WTC11 (cell line): Measurements from ENCODE around the gene SNRPA1. TPM values are rescaled to one million over a fixed set of nuclear protein-coding genes. Genes with fewer than 3 reads are reported as not detected.

Experiments used
- ATAC-seq: fragments of 200-7000 bp; cut with Tn5 transposase; 2 replicates; pipeline ENCODE4 v1.10.0; 2021; ENCODE audit warnings: mild to moderate bottlenecking, moderate library complexity
- CTCF ChIA-PET: fragments of 300-600 bp; sonication (Branson Sonifier 250); formaldehyde crosslinking; loops from one replicate; lab custom pipeline; 2021; ENCODE audit warnings: antibody characterized with exemption; lab: Charles Lee
- POLR2A ChIA-PET: fragments of 350-600 bp; sonication (Branson Sonifier 250); formaldehyde crosslinking; loops from one replicate; lab custom pipeline; 2021; ENCODE audit warnings: antibody characterized with exemption; lab: Charles Lee
- DNase-seq: peaks from one replicate; pipeline ENCODE4 v3.0.0; 2021; ENCODE audit warnings: low spot score
- H3K27ac Mint-ChIP-seq: 2 replicates; pipeline ENCODE4 v1.8.0; 2021; ENCODE audit warnings: mixed read lengths
- H3K27me3 Mint-ChIP-seq: 2 replicates; pipeline ENCODE4 v1.8.0; 2021; ENCODE audit warnings: low read depth, mild to moderate bottlenecking, moderate library complexity, mixed read lengths
- H3K36me3 Mint-ChIP-seq: 2 replicates; pipeline ENCODE4 v1.8.0; 2021; ENCODE audit warnings: mixed read lengths
- H3K4me1 Mint-ChIP-seq: 2 replicates; pipeline ENCODE4 v1.8.0; 2022; ENCODE audit warnings: mixed read lengths
- H3K4me3 Mint-ChIP-seq: 2 replicates; pipeline ENCODE4 v1.8.0; 2021; ENCODE audit warnings: mild to moderate bottlenecking, moderate library complexity, mixed read lengths
- H3K9me3 Mint-ChIP-seq: 2 replicates; pipeline ENCODE4 v1.8.0; 2021; ENCODE audit warnings: mixed read lengths
- AFF4 ChIP-seq: sonication (generic); formaldehyde crosslinking; IDR thresholded peaks from 2 replicates; pipeline ENCODE4 v1.8.1; 2023; ENCODE audit warnings: mild to moderate bottlenecking, missing genetic modification reagents, borderline replicate concordance
- E2F5 ChIP-seq: sonication (generic); formaldehyde crosslinking; IDR thresholded peaks from 2 replicates; pipeline ENCODE4 v1.8.1; 2022; ENCODE audit warnings: mild to moderate bottlenecking, moderate library complexity, missing genetic modification reagents
- ELF4 ChIP-seq: sonication (generic); formaldehyde crosslinking; IDR thresholded peaks from 2 replicates; pipeline ENCODE4 v1.8.1; 2022; ENCODE audit warnings: low read depth, mild to moderate bottlenecking, moderate library complexity, missing genetic modification reagents
- FOXJ3 ChIP-seq: sonication (generic); formaldehyde crosslinking; IDR thresholded peaks from 2 replicates; pipeline ENCODE4 v1.9.0; 2021; ENCODE audit warnings: missing genetic modification reagents, mild to moderate bottlenecking, borderline replicate concordance
- FOXK1 ChIP-seq: sonication (generic); formaldehyde crosslinking; IDR thresholded peaks from 2 replicates; pipeline ENCODE4 v1.8.0; 2022; ENCODE audit warnings: mild to moderate bottlenecking, moderate library complexity, missing genetic modification reagents
- JUN ChIP-seq: sonication (generic); formaldehyde crosslinking; IDR thresholded peaks from 2 replicates; pipeline ENCODE4 v1.8.0; 2023; ENCODE audit warnings: mild to moderate bottlenecking, missing genetic modification reagents
- KAT7 ChIP-seq: sonication (generic); formaldehyde crosslinking; IDR thresholded peaks from 2 replicates; pipeline ENCODE4 v1.8.1; 2023; ENCODE audit warnings: missing genetic modification reagents, mild to moderate bottlenecking, borderline replicate concordance
- MLX ChIP-seq: sonication (generic); formaldehyde crosslinking; IDR thresholded peaks from 2 replicates; pipeline ENCODE4 v1.8.1; 2023; ENCODE audit warnings: mild to moderate bottlenecking, missing genetic modification reagents, moderate library complexity
- MXD4 ChIP-seq: fragments of 250-450 bp; sonication (Bioruptor Pico); IDR thresholded peaks from 2 replicates; pipeline ENCODE4 v1.8.0; 2021; ENCODE audit warnings: mild to moderate bottlenecking, moderate library complexity, borderline replicate concordance
- NFE2L1 ChIP-seq: sonication (generic); formaldehyde crosslinking; IDR thresholded peaks from 2 replicates; pipeline ENCODE4 v1.8.1; 2023; ENCODE audit warnings: missing genetic modification reagents
- NFYB ChIP-seq: sonication (generic); formaldehyde crosslinking; conservative IDR thresholded peaks from 2 replicates; pipeline ENCODE4 v1.8.0; 2022; ENCODE audit warnings: low read depth, missing genetic modification reagents
- PRDM15 ChIP-seq: sonication (generic); formaldehyde crosslinking; IDR thresholded peaks from 2 replicates; pipeline ENCODE4 v1.8.0; 2022; ENCODE audit warnings: missing genetic modification reagents
- RORB ChIP-seq: fragments of 250-450 bp; sonication (Bioruptor Pico); IDR thresholded peaks from 2 replicates; pipeline ENCODE4 v1.9.0; 2021; ENCODE audit warnings: mild to moderate bottlenecking
- USF2 ChIP-seq: sonication (generic); formaldehyde crosslinking; IDR thresholded peaks from 2 replicates; pipeline ENCODE4 v1.8.1; 2023; ENCODE audit warnings: mild to moderate bottlenecking, missing genetic modification reagents, moderate library complexity
- ZNF416 ChIP-seq: fragments of 250-450 bp; sonication (Bioruptor Pico); IDR thresholded peaks from 2 replicates; pipeline ENCODE4 v1.9.0; 2021; ENCODE audit warnings: mild to moderate bottlenecking, inconsistent platforms
- total RNA-seq: library from RNA; stranded (reverse); gene quantifications from 3 replicates; pipeline ENCODE4 v1.2.3, GENCODE V29; 2021

SNRPA1 gene
- total RNA-seq, 1 experiment from 2014 or later = 170 TPM

- ATAC-seq = no peak
- CTCF ChIA-PET = interaction anchor here (0.8 to 4.7 kb wide), 7 partner anchors 11 to 236 kb away, joined by 3 to 20 read pairs (median 3); no protein-coding TSS in a partner anchor
- no peaks in the 10 kb centered on the region for H3K9me3 Mint-ChIP-seq
- no peak for DNase-seq
- no peaks in the 10 kb centered on the region for H3K27me3 Mint-ChIP-seq
- H3K27ac Mint-ChIP-seq = peak overlapping the region; percentile 39; the same call in 1 of the 2 replicates
- peaks cover 10% of the 10 kb centered on the region; the same call in 1 of the 2 replicates for H3K36me3 Mint-ChIP-seq
- no peak for TF ChIP-seq ELF4 (CRISPR knock-in tag)
- TF ChIP-seq RORB = no peak
- TF ChIP-seq JUN = no peak
- TF ChIP-seq FOXJ3 = no peak
- no peak for TF ChIP-seq MLX (CRISPR knock-in tag)
- TF ChIP-seq NFE2L1 (CRISPR knock-in tag) = no peak
- TF ChIP-seq MXD4 (CRISPR knock-in tag) = no peak
- H3K4me1 Mint-ChIP-seq = peaks cover 90% of the 10 kb centered on the region
- POLR2A ChIA-PET = interaction anchor here (0.6 kb wide), 1 partner anchor 173 kb away, joined by 3 read pairs; no protein-coding TSS in a partner anchor
- no peak overlapping the region for H3K4me3 Mint-ChIP-seq
Observed at GRCh38 chr15:101244036-101244781, 50.8 kb downstream of the SNRPA1 start.

- Mint-ChIP-seq H3K36me3 (peaks cover 8% of the 10 kb centered on the region; the same call in 1 of the 2 replicates), H3K4me3 (no peak overlapping the region), H3K9me3 (no peaks in the 10 kb centered on the region), H3K27me3 (no peaks in the 10 kb centered on the region), H3K27ac (peak overlapping the region; percentile 60), H3K4me1 (peaks cover 90% of the 10 kb centered on the region)
- no peak for TF ChIP-seq AFF4 (CRISPR knock-in tag)
- TF ChIP-seq PRDM15 (CRISPR knock-in tag) = peak; percentile 12; the same call in 1 of the 2 replicates
- TF ChIP-seq ELF4 (CRISPR knock-in tag) = no peak
- ATAC-seq (no peak; the same call in 1 of the 2 replicates), DNase-seq (no peak)
- CTCF ChIA-PET = interaction anchor here (1.1 to 2.0 kb wide), 4 partner anchors 12 to 235 kb away, joined by 3 to 18 read pairs (median 8); no protein-coding TSS in a partner anchor
- POLR2A ChIA-PET = no interaction called here
Observed at GRCh38 chr15:101243420-101243819, 51.6 kb downstream of the SNRPA1 start.

GRCh38 chr15:101242999-101243336 is 52.1 kb downstream of the SNRPA1 start:
- ChIA-PET CTCF (interaction anchor here (1.1 to 1.8 kb wide), 2 partner anchors 41 to 235 kb away, joined by 3 to 18 read pairs; no protein-coding TSS in a partner anchor), POLR2A (no interaction called here)
- peak overlapping the region; percentile 60; the same call in 1 of the 2 replicates for H3K27ac Mint-ChIP-seq
- no peaks in the 10 kb centered on the region for H3K9me3 Mint-ChIP-seq
- ATAC-seq = 0 out of 2 replicates have a peak, but pooled peaks have one; percentile 15
- H3K27me3 Mint-ChIP-seq = no peaks in the 10 kb centered on the region
- no peak overlapping the region for H3K4me3 Mint-ChIP-seq
- no peak for DNase-seq
- peaks cover 90% of the 10 kb centered on the region for H3K4me1 Mint-ChIP-seq
- peaks cover 8% of the 10 kb centered on the region; the same call in 1 of the 2 replicates for H3K36me3 Mint-ChIP-seq
- no peak for TF ChIP-seq USF2
- TF ChIP-seq E2F5 (CRISPR knock-in tag) = no peak
- no peak for TF ChIP-seq KAT7 (CRISPR knock-in tag)
- TF ChIP-seq FOXK1 (CRISPR knock-in tag) = no peak
- no peak for TF ChIP-seq NFYB (CRISPR knock-in tag)
- no peak for TF ChIP-seq AFF4 (CRISPR knock-in tag)
- no peak for TF ChIP-seq ZNF416 (CRISPR knock-in tag)
